HL-60 (cell line): ENCODE data around the gene NDUFA6.

Source experiments
- GABPA ChIP-seq: IDR thresholded peaks from 2 replicates; pipeline ENCODE4 v1.6.1; 2012; ENCODE audit warnings: low read depth
- TF ChIP-seq, protein P1 (sequence below): IDR thresholded peaks from 2 replicates; pipeline ENCODE4 v1.6.1; 2012; ENCODE audit warnings: low read depth; ENCODE audit not compliant: insufficient replicate concordance
- TF ChIP-seq, protein P2 (sequence below): IDR thresholded peaks from one replicate; pipeline ENCODE4 v1.5.1; 2011; ENCODE audit warnings: low read length, control low read depth, inconsistent platforms; ENCODE audit not compliant: insufficient read depth

DNA sequence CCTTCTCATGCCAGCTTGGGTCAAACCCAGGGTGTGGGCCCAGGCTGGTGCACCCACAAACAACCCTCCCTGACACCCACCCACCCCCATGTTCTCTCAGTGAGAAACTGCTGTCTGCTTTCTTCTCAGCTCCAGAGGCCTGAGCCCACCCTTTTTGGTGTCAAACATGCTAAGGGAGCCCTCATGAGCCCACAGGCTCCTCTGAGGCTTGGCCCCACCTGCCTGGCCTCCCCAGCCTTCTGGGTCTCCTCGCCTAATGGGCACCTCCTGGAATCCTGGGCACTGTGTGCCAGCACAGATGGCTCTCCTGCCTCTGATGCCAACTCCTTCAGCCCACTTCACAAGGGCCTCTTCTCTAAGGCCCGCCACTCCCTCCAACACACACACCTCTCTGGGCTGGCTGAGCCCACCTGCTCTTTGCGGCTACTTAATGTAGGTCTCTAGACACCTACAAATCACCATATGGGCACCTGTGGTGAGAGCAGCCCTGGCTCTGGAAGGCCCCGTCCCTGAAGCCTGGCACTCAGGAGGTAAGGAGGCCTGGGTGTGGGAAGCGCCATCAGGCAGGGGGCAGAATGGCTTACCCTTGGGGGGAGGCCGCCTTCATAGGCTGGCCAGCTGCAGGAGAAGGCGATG is 24.3 kb downstream of the NDUFA6 start:
- TF ChIP-seq, protein P1, sequence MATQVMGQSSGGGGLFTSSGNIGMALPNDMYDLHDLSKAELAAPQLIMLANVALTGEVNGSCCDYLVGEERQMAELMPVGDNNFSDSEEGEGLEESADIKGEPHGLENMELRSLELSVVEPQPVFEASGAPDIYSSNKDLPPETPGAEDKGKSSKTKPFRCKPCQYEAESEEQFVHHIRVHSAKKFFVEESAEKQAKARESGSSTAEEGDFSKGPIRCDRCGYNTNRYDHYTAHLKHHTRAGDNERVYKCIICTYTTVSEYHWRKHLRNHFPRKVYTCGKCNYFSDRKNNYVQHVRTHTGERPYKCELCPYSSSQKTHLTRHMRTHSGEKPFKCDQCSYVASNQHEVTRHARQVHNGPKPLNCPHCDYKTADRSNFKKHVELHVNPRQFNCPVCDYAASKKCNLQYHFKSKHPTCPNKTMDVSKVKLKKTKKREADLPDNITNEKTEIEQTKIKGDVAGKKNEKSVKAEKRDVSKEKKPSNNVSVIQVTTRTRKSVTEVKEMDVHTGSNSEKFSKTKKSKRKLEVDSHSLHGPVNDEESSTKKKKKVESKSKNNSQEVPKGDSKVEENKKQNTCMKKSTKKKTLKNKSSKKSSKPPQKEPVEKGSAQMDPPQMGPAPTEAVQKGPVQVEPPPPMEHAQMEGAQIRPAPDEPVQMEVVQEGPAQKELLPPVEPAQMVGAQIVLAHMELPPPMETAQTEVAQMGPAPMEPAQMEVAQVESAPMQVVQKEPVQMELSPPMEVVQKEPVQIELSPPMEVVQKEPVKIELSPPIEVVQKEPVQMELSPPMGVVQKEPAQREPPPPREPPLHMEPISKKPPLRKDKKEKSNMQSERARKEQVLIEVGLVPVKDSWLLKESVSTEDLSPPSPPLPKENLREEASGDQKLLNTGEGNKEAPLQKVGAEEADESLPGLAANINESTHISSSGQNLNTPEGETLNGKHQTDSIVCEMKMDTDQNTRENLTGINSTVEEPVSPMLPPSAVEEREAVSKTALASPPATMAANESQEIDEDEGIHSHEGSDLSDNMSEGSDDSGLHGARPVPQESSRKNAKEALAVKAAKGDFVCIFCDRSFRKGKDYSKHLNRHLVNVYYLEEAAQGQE = no peak
- TF ChIP-seq, protein P2, sequence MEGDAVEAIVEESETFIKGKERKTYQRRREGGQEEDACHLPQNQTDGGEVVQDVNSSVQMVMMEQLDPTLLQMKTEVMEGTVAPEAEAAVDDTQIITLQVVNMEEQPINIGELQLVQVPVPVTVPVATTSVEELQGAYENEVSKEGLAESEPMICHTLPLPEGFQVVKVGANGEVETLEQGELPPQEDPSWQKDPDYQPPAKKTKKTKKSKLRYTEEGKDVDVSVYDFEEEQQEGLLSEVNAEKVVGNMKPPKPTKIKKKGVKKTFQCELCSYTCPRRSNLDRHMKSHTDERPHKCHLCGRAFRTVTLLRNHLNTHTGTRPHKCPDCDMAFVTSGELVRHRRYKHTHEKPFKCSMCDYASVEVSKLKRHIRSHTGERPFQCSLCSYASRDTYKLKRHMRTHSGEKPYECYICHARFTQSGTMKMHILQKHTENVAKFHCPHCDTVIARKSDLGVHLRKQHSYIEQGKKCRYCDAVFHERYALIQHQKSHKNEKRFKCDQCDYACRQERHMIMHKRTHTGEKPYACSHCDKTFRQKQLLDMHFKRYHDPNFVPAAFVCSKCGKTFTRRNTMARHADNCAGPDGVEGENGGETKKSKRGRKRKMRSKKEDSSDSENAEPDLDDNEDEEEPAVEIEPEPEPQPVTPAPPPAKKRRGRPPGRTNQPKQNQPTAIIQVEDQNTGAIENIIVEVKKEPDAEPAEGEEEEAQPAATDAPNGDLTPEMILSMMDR = no peak
- TF ChIP-seq GABPA = no peak
